Raji (cell line): ENCODE measurements around the gene ALDH1A2.

Source experiments
- POLR2A ChIP-seq: IDR thresholded peaks from 2 replicates; pipeline ENCODE4 v1.6.1; 2011; ENCODE audit warnings: low read depth, low read length, control low read depth; ENCODE audit not compliant: insufficient read depth

Gene ALDH1A2

DNA sequence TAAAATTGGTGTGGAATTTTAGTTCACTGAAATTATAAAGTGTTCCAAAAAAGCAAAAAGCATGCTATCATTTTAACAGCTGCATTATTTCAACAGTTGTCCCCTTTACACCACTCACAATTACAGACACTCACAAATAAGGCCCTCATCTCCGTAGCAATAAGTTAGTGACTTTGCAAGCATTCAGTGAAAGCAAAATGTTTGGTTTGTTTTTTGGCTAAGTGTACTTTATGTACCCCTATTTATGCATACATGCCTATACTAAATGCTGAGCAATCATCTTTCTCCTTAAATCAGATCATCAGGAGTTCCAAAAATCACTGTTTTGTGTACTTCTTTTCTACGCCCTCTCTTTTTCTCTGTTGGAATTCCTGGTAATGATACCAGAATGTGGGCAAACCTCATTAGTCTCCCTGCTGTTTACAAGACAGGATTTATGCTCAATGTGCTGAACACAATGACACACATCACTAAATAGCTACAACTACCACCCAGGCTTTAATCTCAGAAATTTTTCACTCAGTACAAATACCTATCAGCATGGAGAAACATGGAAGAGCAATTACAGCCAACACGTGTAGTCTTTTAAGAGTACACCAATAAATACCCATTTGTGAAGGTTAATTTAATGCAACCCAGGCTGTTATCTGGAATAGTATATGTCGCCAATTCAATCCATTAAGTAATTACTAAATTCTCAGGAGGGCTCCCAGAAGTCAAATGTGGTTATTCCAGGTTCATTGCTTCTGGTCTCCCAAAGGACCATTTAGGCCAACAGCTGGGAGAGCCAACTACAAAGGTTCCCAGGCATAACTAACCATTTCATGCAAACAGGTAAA lies 12.0 kb downstream of the ALDH1A2 start:
- TF ChIP-seq POLR2A: no peak

DNA sequence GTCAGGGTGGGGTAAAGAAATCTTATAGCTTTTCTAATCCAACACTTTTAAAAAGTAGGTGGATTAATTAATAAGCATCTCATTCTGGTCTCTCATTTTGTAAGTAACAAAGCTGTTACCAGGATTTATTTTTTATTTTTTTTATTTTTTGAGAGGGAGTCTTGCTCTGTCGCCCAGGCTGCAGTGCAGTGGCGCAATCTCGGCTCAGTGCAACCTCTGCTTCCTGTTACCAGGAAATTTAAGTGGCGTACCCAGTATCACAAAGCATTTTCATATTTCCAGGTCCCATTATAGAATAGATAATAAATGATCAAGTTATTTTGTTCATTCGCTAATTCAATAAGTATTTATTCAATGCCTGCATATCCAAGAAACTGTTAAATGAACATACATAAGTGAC lies 13.2 kb downstream of the ALDH1A2 start:
- TF ChIP-seq POLR2A: no peak

DNA sequence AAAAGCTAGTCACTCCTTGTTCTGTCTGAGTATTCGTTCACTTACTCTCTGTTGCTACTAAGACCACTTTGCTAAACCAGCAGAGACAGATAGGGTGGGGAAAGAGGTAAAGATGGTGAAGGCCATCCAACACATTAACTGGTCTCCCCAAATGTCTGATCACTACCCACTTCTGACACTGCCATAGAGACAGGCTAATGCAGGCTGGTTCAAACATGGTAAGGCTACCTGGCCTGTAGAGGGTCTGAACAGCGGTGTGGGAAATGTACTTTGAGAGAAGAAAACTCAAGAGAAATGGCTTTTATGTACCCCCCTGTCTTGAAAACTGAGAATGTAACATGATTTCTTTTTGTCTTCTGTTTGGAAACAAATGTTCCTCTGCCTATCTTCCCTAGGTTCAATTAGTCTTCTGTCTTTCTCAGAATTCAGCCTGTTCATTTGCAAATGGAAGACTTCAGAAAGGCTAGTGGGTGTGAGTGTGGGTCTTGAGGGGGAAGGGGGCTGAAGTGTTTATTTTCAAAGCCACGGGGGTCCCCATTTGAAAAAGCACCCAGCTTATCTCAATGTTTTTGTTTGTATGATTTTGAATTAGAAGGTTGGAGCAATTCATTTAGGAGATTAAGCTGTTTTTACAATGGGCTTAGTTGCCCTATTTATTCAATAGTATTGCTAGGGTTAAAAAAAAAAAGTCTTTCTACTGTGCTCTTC lies 15.8 kb downstream of the ALDH1A2 start:
- no peak for TF ChIP-seq POLR2A

DNA sequence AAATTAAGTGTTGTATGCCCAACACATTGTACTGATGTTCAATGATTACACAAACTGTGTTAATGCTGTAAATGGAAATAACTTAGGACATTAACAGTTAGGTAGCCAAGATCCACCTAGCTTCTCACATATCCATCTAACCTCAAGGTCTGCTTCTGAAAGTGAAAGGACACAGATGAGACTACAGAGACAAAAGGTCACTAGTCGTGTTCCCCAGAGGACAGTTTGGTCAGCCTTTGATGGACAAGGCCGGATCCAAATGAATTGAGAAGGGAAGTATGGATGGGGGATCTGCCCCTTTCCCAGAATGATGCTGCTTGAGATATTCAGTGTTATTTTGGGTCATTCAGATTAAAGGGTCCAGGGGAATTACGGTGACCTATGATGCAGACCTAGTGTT lies 17.2 kb downstream of the ALDH1A2 start:
- no peak for TF ChIP-seq POLR2A

DNA sequence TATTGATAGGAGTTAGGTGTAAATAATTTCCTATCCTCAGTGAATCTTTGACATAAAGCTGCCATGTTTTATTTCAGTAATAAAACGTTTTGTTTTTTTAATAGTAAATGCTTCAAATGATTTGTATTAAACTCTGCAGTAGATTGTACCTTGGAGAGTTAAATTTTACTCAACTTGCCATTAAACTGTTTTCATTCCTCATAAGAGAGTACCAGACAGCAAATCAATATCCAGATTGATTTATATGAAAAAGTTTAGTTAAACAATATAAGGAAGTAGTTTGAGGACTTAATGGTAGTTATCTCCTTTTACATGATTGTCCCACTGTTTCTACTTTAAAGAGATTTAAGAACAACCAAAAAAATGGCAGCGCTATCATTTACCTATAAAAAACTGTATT lies 18.4 kb downstream of the ALDH1A2 start:
- TF ChIP-seq POLR2A: no peak

DNA sequence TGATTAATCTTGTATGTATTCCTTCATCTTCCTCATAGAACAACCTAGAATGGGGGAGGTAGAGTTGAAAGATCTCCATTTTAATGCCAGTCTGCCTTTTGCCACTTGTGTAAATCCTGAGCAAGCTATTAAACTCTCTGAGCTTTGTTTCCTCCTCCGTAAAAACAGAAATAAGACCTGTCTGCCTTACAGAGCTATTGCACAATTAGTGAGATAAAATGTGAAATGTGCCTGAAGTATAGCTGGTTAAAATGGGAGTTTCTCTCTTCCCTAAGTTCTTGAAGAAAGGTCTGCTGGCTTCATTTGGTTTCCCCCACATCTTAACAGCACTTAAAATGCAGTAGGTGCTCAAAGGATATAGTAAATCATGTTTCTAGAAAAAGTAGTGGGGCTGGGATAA lies 19.0 kb downstream of the ALDH1A2 start:
- TF ChIP-seq POLR2A: no peak

DNA sequence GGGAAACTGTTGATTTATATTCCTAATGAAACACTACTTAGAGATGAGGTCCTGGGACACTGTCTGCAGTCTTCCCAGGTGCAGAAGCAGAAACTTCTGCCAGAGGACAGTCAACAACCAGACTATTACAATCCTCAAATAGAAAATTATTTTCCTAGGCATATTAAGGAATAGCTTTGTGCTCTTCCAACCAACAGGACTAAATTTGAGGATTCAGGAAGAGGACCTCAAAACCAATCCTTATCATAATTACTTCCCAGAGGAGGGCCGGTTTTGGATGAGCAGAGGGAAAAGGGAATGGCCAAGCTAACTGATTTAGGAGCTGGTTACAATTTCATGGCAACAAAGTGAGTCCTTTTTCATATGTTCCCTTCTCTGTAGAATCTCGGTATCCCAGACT lies 21.0 kb downstream of the ALDH1A2 start:
- TF ChIP-seq POLR2A: no peak

DNA sequence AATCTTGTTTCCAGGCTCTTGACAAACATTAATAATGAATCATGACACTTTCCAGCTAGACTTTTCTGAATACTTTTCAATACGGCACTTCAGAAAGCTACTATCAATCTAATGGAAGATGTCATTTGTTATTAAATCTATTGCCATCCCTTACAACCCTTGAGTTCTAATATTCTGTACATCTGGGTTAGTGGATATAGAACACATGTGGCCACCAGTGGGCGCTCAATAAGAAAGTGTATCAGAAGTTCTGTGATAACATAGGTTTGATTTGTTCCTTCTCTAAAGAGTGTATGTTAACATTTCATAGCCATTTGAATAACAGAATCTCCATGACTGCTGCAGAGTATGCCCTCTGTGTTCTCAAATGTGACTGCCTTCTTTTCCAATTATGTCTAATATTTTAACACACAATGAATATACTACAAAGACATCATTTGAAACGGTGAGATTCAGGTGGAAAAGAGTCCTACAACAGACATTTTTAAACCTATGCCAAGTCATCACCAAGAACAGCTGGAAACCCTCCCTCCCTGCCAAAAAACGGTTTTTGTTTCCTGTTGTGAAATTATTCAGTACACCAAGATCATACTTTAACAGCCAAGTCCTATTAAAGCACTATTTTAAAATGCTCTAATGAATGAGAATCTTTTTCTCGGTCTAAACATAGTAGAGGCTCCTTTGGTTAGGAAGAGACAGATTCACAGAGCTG lies 22.2 kb downstream of the ALDH1A2 start:
- no peak for TF ChIP-seq POLR2A

DNA sequence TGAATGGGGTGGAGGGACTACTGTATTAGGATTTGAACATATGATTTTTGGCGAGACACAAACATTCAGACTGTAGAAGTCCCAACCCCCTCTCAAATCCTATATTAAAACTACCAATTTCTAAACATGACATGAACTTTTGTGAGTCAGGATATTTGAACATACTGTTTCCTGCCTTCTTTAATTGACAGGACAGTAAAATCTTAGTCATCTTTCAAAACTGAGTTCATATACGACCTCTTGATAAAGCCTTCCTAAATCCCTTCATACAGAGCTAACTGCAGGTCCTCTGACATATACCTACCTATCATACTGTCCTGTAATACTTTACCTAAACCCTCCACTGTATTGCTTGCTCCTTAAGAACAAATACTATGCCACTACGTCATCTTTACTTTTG lies 23.5 kb downstream of the ALDH1A2 start:
- TF ChIP-seq POLR2A: no peak

DNA sequence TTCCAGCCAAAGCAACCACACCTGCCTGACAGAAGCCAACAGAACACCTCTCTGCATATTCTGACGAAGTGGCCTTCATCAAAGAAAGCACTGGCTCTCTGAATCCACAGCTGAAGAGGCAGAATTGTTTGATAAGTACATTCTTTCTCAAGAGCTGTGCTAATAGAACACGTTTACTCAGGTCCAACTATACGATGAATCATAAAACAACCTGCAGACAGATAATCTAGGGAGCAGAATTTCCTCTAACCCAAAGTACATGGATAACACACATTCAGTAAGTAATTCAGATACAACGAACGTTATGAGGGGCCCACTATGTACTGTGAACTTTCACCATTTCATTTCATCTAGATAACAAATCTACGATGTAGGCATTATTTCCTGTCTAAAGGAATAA lies 25.4 kb downstream of the ALDH1A2 start:
- TF ChIP-seq POLR2A: no peak

DNA sequence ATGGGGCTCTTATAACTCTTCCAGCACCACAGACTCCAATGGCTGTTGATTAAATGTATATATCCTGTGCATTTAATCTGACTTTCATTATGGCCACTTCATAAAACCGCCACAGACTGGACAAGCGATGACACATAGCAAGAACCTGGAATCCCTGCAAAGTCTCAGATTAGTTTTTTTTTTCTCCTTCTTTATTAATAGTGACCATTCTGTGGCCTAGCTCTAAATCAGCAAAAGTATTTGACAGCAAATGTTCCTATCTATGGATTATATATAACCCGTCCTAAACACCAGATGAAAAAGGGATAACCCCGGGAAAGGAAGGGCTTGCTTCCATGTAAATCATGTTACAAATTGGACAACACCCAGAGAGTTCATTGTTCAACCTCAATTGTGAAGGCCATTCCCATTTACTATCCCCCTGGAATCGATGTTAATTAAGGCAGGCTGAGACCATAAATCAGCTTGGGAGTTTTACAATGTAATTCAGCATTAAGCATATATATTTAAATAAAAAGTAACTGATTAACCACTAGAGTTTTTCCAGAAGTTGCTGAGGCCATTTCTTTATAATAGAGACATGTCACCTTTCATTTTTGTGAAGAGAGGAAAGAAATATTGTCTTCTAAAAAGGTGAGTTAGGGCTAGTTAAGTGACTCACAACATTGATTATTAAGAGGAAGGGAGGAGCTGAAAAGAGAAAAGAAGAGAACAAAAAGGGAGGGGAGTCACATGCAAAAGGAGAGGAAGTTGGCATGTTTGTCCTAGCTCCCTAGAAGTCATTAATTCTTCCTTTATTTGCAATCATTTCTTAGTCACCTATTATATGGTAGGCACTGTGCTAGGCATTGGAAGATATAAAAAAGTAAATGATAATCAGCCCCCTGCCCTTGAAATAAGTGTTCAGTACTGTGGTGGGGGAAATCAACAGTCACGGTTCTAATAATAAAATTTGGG lies 26.2 kb downstream of the ALDH1A2 start:
- no peak for TF ChIP-seq POLR2A

DNA sequence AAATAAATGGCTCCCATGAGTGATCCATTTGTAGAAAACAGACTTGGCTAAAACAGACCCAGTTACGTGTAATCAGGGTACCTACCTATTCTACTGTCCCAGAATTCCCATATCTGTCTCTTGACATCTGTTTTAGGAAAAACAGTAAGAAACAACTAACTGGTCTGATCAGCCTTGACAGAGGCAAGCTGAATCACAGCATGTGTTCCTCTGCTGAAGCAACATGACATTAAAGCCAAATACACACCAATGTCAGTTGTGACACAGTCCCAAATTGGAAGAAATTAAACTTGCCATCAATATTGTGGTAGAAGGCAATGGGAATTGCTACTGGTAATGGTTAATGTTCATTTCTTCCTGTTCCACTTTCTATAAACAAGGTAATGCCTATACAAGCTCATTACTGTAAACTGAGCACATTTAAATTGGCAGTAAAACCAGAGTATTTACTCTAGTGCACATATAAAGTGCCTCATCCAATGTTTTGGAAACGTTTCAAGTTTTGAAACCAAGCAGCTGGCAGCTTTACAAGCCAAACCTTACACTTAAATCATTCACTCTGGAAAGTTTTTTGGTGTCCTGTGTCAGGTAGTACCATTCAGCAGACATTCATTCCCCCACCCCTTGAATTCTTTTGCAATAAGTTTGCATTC lies 27.0 kb downstream of the ALDH1A2 start:
- TF ChIP-seq POLR2A: no peak

DNA sequence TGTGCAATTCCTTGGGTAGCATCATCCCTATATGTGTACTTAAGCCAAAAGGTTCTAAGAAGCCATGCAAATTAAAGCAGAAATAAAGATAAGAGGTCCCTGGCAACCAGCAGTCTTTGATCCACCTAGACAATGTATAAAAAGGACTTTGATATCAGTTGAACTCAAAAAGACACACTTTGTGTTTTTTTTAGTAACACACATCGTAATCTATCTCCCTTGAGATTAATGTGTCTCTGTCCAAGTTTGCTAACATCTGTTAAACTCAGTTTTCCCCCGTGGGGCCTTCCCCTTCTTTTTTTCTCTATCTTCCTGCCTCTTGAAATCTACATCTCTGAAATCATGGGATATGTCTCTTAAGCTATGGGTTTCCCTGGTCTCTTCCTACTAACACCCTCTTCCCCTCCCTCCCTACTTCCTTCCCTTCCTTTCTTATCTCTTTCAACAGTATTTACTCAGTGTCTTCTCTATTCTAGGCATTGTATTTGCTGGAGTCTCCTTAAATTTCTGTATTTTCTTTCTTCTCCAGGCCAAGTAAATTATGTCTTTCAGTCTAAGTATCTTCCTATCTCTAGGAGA lies 27.7 kb downstream of the ALDH1A2 start:
- TF ChIP-seq POLR2A: no peak

DNA sequence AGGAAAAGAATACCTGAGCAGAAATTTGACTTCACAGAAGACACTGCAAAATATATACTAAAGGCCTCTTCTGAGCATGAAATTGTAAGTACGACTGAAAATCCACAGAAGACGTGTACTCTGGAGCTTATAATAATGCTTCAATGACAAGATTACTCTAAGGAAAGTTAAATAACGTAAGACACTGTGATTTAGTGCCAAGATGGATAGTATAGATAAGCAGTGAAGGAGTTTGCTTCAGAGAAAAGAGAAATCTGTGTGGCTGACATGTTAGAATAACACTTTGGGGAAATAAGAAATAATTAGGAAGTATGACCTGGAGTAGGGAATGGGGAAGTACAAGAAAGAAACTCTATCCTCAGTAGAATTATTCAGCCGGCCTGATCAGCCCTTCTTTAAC lies 28.9 kb downstream of the ALDH1A2 start:
- TF ChIP-seq POLR2A: no peak
